Skeletal muscle tissue (tissue), 4 donors: Measurements from ENCODE around the gene TTC28. TPM values are rescaled to one million over a fixed set of nuclear protein-coding genes. Genes with fewer than 3 reads are reported as not detected.
"Not testable (repeated sequence)": the region's sequence is repeated elsewhere in the genome, so short reads cannot be mapped to it uniquely, and the experiment has no call there.

ENCODE experiments used
- H3K27ac ChIP-seq: one replicate; pipeline ENCODE4 v1.7.0; 2013; ENCODE audit warnings: mild to moderate bottlenecking, low read depth, low read length, inconsistent platforms
- H3K27me3 ChIP-seq, 3 donors: one replicate each; pipeline ENCODE4 v1.7.0; 2013; ENCODE audit warnings: low read length in 3 of 3; ENCODE audit not compliant: control insufficient read depth in 3 of 3, insufficient read depth in 3 of 3
- H3K36me3 ChIP-seq, 3 donors: one replicate each; pipeline ENCODE4 v1.7.0; 2013; ENCODE audit warnings: low read length in 3 of 3; ENCODE audit not compliant: control insufficient read depth in 3 of 3, insufficient read depth in 3 of 3
- H3K4me1 ChIP-seq, 3 donors: one replicate each; pipeline ENCODE4 v1.7.0; 2013; ENCODE audit warnings: low read length in 3 of 3, mild to moderate bottlenecking in 3 of 3; ENCODE audit not compliant: control insufficient read depth in 3 of 3, insufficient read depth in 3 of 3
- H3K4me3 ChIP-seq, 3 donors: one replicate each; pipeline ENCODE4 v1.7.0; 2013; ENCODE audit warnings: low read length in 3 of 3
- H3K9ac ChIP-seq, 3 donors: one replicate each; pipeline ENCODE4 v1.7.0; 2013; ENCODE audit warnings: low read length in 3 of 3, mild to moderate bottlenecking in 3 of 3, moderate library complexity in 2 of 3, low read depth in 1 of 3
- H3K9me3 ChIP-seq, 3 donors: one replicate each; pipeline ENCODE4 v1.7.0; 2013; ENCODE audit warnings: low read length in 3 of 3; ENCODE audit not compliant: control insufficient read depth in 3 of 3
- total RNA-seq: library from RNA; depleted of rRNA; stranded (reverse); fragments of >200 nt; gene quantifications from one replicate; pipeline ENCODE4 v1.2.3, GENCODE V29; 2014
- donor health status: Osteomylitis.

The TTC28 gene
- total RNA-seq, 1 donor from 2014 or later: 27.1 TPM

- no peaks in the 10 kb centered on the region for H3K9me3 ChIP-seq
- H3K36me3 ChIP-seq: peaks cover 0 to 3% (median 0%) of the 10 kb centered on the region in 3 donors
- no peak overlapping the region for H3K27ac ChIP-seq
- no peaks in the 10 kb centered on the region for H3K27me3 ChIP-seq
- H3K4me1 ChIP-seq: peaks cover 6 to 14% (median 10%) of the 10 kb centered on the region in 3 donors
- no peak overlapping the region for H3K9ac ChIP-seq
- H3K4me3 ChIP-seq: no peak overlapping the region
Measured at GRCh38 chr22:28072066-28072465, 607.6 kb downstream of the TTC28 start.

GRCh38 chr22:28068826-28069225 is 610.8 kb downstream of the TTC28 start:
- no peak overlapping the region for H3K4me3 ChIP-seq
- H3K36me3 ChIP-seq: peaks cover 0 to 3% (median 0%) of the 10 kb centered on the region in 3 donors
- H3K9ac ChIP-seq: no peak overlapping the region
- H3K4me1 ChIP-seq: no peaks in the 10 kb centered on the region
- no peak overlapping the region for H3K27ac ChIP-seq
- H3K27me3 ChIP-seq: no peaks in the 10 kb centered on the region
- no peaks in the 10 kb centered on the region for H3K9me3 ChIP-seq

- no peaks in the 10 kb centered on the region for H3K9me3 ChIP-seq
- no peaks in the 10 kb centered on the region for H3K4me1 ChIP-seq
- no peak overlapping the region for H3K4me3 ChIP-seq
- no peak overlapping the region for H3K9ac ChIP-seq
- H3K27me3 ChIP-seq: no peaks in the 10 kb centered on the region
- no peaks in the 10 kb centered on the region for H3K36me3 ChIP-seq
- H3K27ac ChIP-seq: no peak overlapping the region
Measured at GRCh38 chr22:28064920-28065319, 614.7 kb downstream of the TTC28 start.

GRCh38 chr22:28063656-28064055 is 616.0 kb downstream of the TTC28 start:
- H3K27ac ChIP-seq: no peak overlapping the region
- no peak overlapping the region for H3K9ac ChIP-seq
- H3K4me1 ChIP-seq: no peaks in the 10 kb centered on the region
- no peaks in the 10 kb centered on the region for H3K27me3 ChIP-seq
- no peaks in the 10 kb centered on the region for H3K36me3 ChIP-seq
- H3K4me3 ChIP-seq: no peak overlapping the region
- no peaks in the 10 kb centered on the region for H3K9me3 ChIP-seq

- H3K9ac ChIP-seq, H3K9me3 ChIP-seq, H3K36me3 ChIP-seq, H3K4me1 ChIP-seq, H3K4me3 ChIP-seq, H3K27me3 ChIP-seq, H3K27ac ChIP-seq: not testable (repeated sequence)
Measured at GRCh38 chr22:28060594-28060993, 619.0 kb downstream of the TTC28 start.

- Histone ChIP-seq H3K9me3 (no peaks in the 10 kb centered on the region), H3K36me3 (no peaks in the 10 kb centered on the region), H3K4me3 (no peak overlapping the region), H3K9ac (no peak overlapping the region), H3K27ac (no peak overlapping the region), H3K27me3 (no peaks in the 10 kb centered on the region), H3K4me1 (peaks cover 0 to 5% (median 0%) of the 10 kb centered on the region in 3 donors)
Measured at GRCh38 chr22:28058036-28058435, 621.6 kb downstream of the TTC28 start.

- H3K27ac ChIP-seq: no peak overlapping the region
- H3K9ac ChIP-seq: no peak overlapping the region
- H3K4me3 ChIP-seq: no peak overlapping the region
- peaks cover 0 to 5% (median 0%) of the 10 kb centered on the region in 3 donors for H3K4me1 ChIP-seq
- H3K36me3 ChIP-seq: no peaks in the 10 kb centered on the region
- H3K27me3 ChIP-seq: no peaks in the 10 kb centered on the region
- H3K9me3 ChIP-seq: no peaks in the 10 kb centered on the region
Measured at GRCh38 chr22:28054819-28055208, 624.8 kb downstream of the TTC28 start.

- Histone ChIP-seq H3K4me1 (peaks cover 0 to 5% (median 0%) of the 10 kb centered on the region in 3 donors), H3K9ac (no peak overlapping the region), H3K36me3 (no peaks in the 10 kb centered on the region), H3K27me3 (no peaks in the 10 kb centered on the region), H3K9me3 (no peaks in the 10 kb centered on the region), H3K4me3 (no peak overlapping the region), H3K27ac (no peak overlapping the region)
Measured at GRCh38 chr22:28053896-28054818, 625.5 kb downstream of the TTC28 start.

- Histone ChIP-seq H3K4me1 (peaks cover 3 to 6% (median 5%) of the 10 kb centered on the region in 3 donors), H3K36me3 (no peaks in the 10 kb centered on the region), H3K4me3 (no peak overlapping the region), H3K27ac (no peak overlapping the region), H3K9ac (no peak overlapping the region), H3K9me3 (no peaks in the 10 kb centered on the region), H3K27me3 (no peaks in the 10 kb centered on the region)
Measured at GRCh38 chr22:28052825-28053269, 626.8 kb downstream of the TTC28 start.

- no peak overlapping the region for H3K9ac ChIP-seq
- H3K4me3 ChIP-seq: no peak overlapping the region
- no peaks in the 10 kb centered on the region for H3K9me3 ChIP-seq
- no peaks in the 10 kb centered on the region for H3K36me3 ChIP-seq
- no peak overlapping the region for H3K27ac ChIP-seq
- H3K27me3 ChIP-seq: no peaks in the 10 kb centered on the region
- H3K4me1 ChIP-seq: peaks cover 5 to 7% (median 6%) of the 10 kb centered on the region in 3 donors
Measured at GRCh38 chr22:28051787-28052356, 627.8 kb downstream of the TTC28 start.
